GM13977 (cell line): ENCODE data around the gene UPB1.

ENCODE experiments used
- DNase-seq: peaks from one replicate; pipeline ENCODE4 v3.0.0; 2012; ENCODE audit warnings: low spot score
- CTCF ChIP-seq: IDR thresholded peaks from 2 replicates; pipeline ENCODE4 v1.5.1; 2012; ENCODE audit warnings: mild to moderate bottlenecking, control low read depth; ENCODE audit not compliant: insufficient read depth; ENCODE audit errors: extremely low read depth, missing control alignments
- in situ Hi-C: fragments of 300-500 bp; cut with MboI; formaldehyde crosslinking; loops from one replicate; pipeline ENCODE4 v1.12.0; 2022; ENCODE audit warnings: low sequenced_read_pairs, low pct_unique_long_range_greater_than_20kb, mixed read lengths, inconsistent platforms; ENCODE audit not compliant: unreplicated experiment

The UPB1 gene

DNA sequence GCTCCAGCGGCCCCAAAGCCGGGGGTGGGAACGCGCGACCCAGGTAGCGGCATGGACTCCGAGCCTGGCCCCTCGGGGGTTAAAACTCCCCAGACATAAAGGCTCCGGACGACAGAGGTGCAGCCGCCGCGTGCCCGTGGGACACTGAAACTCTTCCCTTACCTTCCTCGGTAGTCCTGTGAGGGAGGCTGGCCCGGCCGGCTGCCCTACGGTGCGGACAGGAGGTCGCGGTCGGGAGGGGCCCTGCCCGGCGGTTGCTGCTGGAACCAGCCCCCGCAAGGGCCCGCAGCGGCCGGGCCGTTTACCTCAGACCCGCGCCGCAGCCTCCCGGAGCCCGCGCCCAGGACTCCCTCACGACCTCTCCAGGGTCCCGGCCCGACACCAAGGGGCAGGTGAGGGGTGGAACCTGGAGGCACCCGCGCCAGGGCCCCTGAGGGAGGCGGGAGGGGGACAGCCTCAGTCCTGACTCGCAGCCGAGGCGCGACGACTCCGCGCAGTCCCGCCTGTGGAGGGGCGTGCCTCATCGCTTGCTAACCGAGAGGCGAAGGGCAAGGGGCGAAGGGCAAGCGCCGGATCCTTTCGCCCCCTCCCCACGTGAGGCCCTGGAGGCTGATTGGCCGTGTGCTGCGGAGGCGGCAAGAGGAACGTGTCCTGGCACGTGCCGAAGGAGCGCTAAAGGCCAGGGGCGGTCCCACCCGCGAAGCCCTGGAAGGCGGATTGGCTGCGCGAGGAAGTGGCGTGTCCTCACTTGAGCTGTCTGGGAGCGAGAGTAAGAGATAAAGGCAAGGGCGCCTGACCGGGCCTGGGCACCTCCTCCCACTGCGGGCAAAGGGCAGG lies at the start of gene UPB1:
Gene UPB1, plus strand, starts transcription at position 805 of the 837 bp plus-strand sequence. CDS start 72 bp downstream, outside the sequence.
- TF ChIP-seq CTCF, result no peak
- in situ Hi-C loops, result no loop called here
- DNase-seq, result no peak

DNA sequence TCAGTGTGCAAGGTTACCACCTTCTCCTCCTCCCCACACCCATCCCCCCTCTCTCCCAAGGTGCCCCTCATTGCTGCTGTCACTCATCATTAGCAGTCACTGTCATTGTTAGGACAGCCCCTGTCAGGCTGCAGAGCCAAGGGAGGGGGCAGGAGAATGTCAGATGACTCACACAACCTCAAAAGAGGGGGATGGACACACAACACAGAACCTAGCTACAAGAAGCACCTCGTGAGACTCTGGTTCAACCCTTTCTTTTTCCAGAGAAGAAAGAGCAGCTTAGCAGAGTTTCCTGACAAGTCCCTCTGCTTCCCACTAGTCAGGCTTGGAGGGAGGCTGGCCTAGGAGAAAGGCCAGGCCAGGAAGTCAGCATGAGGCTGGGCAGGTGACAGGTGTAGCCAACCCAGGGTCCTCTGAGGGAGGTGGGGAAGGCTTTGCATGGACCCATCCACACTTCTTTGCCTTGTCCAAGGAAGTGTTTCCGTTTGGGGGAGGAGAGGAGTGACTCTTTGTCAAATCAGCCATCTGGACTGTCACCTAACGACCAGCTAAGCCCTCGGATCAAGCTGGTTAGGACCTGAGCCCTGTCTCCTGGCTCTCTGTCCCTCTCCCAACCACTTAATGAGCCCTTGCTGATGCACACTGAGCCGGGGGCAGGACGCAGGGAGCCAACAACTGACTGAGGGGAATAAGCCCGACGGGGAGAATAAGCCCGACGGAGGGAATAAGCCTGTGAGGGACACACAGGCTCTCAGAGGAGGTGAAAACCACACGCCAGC lies 49.5 kb upstream of the UPB1 start:
- DNase-seq, result peak; percentile 39
- in situ Hi-C loops, result no loop called here
- TF ChIP-seq CTCF, result no peak

GRCh38 chr22:24446260-24446611 lies 48.9 kb upstream of the UPB1 start:
- DNase-seq, result no peak
- in situ Hi-C loops, result no loop called here
- TF ChIP-seq CTCF, result no peak

- in situ Hi-C loops, result no loop called here
- no peak for DNase-seq
- TF ChIP-seq CTCF, result no peak
These were observed 44.5 kb upstream of the UPB1 start for GRCh38 chr22:24450610-24451009.

DNA sequence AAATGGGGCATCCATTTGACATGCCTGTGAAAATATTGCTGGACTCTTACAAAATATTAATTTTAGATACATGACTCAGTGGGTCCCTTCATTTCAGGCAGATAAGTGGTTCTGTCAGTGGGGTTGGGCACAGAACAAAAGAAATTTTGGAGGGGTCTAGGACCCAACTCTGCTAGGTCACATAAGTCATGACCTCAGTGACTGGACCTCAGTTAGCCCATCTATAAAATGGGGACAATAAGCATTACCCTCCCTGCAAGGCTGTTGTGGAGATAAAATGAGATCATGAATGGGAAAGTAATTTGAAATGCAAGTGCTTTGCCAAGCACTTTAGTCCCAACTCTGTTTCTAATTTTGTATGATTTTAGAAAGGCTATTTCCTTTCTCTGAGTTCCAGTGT lies 44.0 kb upstream of the UPB1 start:
- in situ Hi-C loops, result no loop called here
- no peak for DNase-seq
- TF ChIP-seq CTCF, result no peak

- no peak for TF ChIP-seq CTCF
- in situ Hi-C loops, result no loop called here
- no peak for DNase-seq
These were observed 41.3 kb upstream of the UPB1 start for GRCh38 chr22:24453853-24454252.
